ENCODE data around the gene CFAP43. TPM values are rescaled to one million over a fixed set of nuclear protein-coding genes. Genes with fewer than 3 reads are reported as not detected.

Gene CFAP43
- total RNA-seq, 4 donors from 2014 or later = not detected

DNA sequence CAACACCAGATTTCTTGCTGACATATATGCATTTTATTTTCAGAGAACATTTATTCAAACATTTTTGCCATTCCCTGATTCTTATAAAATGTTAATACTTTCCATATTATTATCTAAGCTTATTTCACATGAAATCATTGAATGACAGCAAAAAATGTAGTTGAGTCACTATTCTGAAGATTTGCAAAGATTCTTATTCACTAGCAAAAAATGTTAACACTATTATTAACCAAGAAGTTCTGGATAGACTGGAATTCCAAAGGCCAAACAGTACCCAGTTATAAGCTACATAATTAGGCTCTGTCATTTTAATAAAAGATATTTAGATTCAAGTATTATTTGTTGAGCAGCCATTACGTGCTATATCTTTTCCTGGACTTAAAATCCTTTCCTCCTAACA lies 41.1 kb upstream of the CFAP43 start:
- H3K36me3 ChIP-seq = peaks cover 0 to under 1% of the 10 kb centered on the region in 2 donors
- H3K4me3 ChIP-seq = no peak overlapping the region
- in situ Hi-C loops (cut with MboI; ENCODE audit: low sequenced_read_pairs in 4 of 4) (no loop called here), intact Hi-C loops (cut with DNase I; ENCODE audit: low total_unique reads) (no loop called here)
- DNase-seq = no peak
- ATAC-seq = no peak
- no peak overlapping the region for H3K27ac ChIP-seq
- peaks cover 0 to 11% (median 7%) of the 10 kb centered on the region in 3 donors for H3K27me3 ChIP-seq
- TF ChIP-seq, protein P1, sequence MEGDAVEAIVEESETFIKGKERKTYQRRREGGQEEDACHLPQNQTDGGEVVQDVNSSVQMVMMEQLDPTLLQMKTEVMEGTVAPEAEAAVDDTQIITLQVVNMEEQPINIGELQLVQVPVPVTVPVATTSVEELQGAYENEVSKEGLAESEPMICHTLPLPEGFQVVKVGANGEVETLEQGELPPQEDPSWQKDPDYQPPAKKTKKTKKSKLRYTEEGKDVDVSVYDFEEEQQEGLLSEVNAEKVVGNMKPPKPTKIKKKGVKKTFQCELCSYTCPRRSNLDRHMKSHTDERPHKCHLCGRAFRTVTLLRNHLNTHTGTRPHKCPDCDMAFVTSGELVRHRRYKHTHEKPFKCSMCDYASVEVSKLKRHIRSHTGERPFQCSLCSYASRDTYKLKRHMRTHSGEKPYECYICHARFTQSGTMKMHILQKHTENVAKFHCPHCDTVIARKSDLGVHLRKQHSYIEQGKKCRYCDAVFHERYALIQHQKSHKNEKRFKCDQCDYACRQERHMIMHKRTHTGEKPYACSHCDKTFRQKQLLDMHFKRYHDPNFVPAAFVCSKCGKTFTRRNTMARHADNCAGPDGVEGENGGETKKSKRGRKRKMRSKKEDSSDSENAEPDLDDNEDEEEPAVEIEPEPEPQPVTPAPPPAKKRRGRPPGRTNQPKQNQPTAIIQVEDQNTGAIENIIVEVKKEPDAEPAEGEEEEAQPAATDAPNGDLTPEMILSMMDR (IDR thresholded peaks at IDR 0.05 in 4 of 5, conservative IDR thresholded peaks at IDR 0.05 in 1 of 5) = no peak
- no peak for TF ChIP-seq POLR2A (IDR thresholded peaks at IDR 0.05)
- H3K9me3 ChIP-seq = no peaks in the 10 kb centered on the region
- H3K4me1 ChIP-seq = peaks cover 4 to 6% of the 10 kb centered on the region in 2 donors

DNA sequence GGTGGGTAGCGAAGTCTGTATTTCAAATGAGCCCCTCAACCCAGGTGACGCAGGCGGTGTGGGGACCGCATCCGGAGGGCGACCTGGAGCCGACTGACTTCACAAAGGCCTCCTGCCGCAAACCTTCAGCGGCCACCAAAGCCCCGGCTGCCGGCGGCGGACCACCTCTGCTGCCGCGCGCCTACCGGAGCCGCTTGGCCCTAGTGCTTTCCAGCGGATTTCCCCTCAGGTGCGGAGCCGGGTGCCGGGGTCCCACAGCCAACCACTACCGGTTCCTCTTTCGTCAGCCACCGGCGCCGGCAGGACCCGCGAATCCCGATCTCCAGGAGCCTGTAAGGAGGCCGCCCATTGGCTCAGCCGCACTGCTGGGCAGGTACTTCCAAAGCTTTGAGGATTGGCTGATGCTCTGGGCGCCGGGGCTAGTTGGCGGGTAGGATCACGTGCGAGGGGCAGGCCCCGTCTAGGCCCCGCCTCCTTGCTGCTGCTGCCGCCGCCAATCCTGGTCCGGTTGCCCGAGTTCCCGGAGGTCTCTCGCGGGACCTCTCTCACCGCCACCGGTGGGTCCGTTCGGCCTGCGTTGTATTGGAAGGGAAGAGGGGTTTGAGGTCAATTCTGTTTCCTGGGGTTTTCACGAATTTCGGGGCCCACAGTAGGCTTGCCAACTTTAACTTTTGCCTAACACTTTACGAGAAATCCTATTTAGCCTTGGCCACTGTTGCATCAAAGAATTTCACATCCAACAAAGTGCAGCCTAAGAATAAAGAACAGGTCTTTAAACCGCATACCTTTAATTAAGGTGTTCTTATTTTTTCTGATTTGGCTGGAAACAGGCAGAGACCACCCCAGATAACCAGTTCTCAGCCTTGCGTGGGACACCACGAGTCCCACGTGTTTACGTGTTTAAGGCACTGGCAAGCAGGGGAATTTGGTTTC lies 36.8 kb upstream of the CFAP43 start, which contains the start of gene GSTO2:
GSTO2 (plus strand) TSS at position 472 of the 933 bp plus-strand sequence. CDS start 5,732 bp downstream, outside the sequence.
- TF ChIP-seq POLR2A (IDR thresholded peaks at IDR 0.05) = peak; percentile 63 to 81
- TF ChIP-seq, protein P1 (IDR thresholded peaks at IDR 0.05 in 4 of 5, conservative IDR thresholded peaks at IDR 0.05 in 1 of 5) = no peak
- intact Hi-C loops (cut with DNase I; ENCODE audit: low total_unique reads) (loop anchor here (1.0 kb wide), 1 partner anchor 37 kb away; the partner anchor contains the start of gene CFAP43), in situ Hi-C loops (cut with MboI; ENCODE audit: low sequenced_read_pairs in 4 of 4) (no loop called here)
- Histone ChIP-seq H3K27ac (peak within 1 kb of the TSS; percentile 87 to 93 (median 89)), H3K27me3 (no peaks in the 10 kb centered on the region), H3K9me3 (no peaks in the 10 kb centered on the region), H3K4me1 (peaks cover 8 to 11% of the 10 kb centered on the region in 2 donors), H3K4me3 (peak within 1 kb of the TSS; percentile 76 to 100 (median 86)), H3K36me3 (peaks cover 0 to 42% of the 10 kb centered on the region in 2 donors)
- DNase-seq (peak; percentile 99 to 100), ATAC-seq (peak; percentile 99)

DNA sequence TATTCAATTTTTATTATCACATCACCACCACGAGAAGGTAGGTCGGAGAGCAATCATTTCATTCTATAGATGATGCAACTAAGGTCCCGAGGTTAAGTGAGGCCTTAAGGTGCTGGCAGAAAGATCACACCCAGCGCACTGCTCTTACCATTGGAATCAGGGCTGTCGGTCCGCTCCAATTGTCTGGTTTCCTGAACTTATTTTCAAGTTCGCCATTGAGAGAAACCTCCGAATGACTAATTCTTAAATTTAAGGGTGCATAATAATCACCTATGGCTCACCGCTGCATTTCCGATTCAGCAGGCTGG lies 36.2 kb upstream of the CFAP43 start:
- DNase-seq (no peak), ATAC-seq (peak in 1 of 2 donors; percentile 0)
- intact Hi-C loops (cut with DNase I; ENCODE audit: low total_unique reads) = no loop called here
- Histone ChIP-seq H3K9me3 (no peaks in the 10 kb centered on the region), H3K36me3 (peaks cover 0 to 46% of the 10 kb centered on the region in 2 donors), H3K4me1 (peaks cover 8 to 11% of the 10 kb centered on the region in 2 donors), H3K4me3 (peak overlapping the region; percentile 76 to 100 (median 86)), H3K27me3 (no peaks in the 10 kb centered on the region), H3K27ac (peak overlapping the region; percentile 87 to 93 (median 89))
- in situ Hi-C loops (cut with MboI; ENCODE audit: low sequenced_read_pairs in 4 of 4) = no loop called here
- no peak for TF ChIP-seq POLR2A (IDR thresholded peaks at IDR 0.05)
- TF ChIP-seq, protein P1 (IDR thresholded peaks at IDR 0.05 in 4 of 5, conservative IDR thresholded peaks at IDR 0.05 in 1 of 5) = no peak

DNA sequence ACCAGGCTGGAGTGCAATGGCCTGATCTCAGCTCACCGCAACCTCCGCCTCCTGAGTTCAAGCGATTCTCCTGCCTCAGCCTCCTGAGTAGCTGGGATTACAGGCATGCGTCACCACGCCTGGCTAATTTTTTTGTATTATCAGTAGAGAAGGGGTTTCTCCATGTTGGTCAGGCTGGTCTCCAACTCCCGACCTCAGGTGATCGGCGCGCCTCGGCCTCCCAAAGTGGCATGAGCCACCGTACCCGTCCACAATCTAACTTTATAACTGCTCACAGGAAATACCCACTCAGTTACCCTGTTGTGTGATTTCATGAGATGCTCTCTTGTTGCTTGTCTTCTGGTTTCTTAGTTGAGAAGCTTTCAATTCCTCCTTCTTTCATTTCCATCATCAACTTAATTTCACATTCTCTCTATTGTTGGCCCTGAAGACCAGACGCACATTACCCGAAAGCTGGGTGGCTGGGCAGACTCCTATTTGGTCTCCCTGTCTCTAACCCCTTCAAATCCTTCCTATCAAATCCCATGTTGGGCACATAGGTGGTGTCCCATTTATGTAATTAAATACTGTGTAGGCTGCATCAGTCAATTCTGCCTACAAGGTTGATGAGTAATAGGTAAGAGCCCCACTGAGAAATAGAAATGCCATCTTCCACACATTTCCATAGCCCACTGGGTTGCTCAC lies 35.7 kb upstream of the CFAP43 start:
- Histone ChIP-seq H3K27me3 (no peaks in the 10 kb centered on the region), H3K4me3 (peak overlapping the region; percentile 76 to 100 (median 86)), H3K27ac (peak overlapping the region; percentile 87 to 93 (median 89)), H3K36me3 (peaks cover 0 to 51% of the 10 kb centered on the region in 2 donors), H3K9me3 (no peaks in the 10 kb centered on the region), H3K4me1 (peaks cover 8 to 11% of the 10 kb centered on the region in 2 donors)
- no peak for TF ChIP-seq POLR2A (IDR thresholded peaks at IDR 0.05)
- TF ChIP-seq, protein P1 (IDR thresholded peaks at IDR 0.05 in 4 of 5, conservative IDR thresholded peaks at IDR 0.05 in 1 of 5) = no peak
- in situ Hi-C loops (cut with MboI; ENCODE audit: low sequenced_read_pairs in 4 of 4) = no loop called here
- DNase-seq = no peak
- intact Hi-C loops (cut with DNase I; ENCODE audit: low total_unique reads) = no loop called here
- ATAC-seq = no peak

Measured in gastrocnemius medialis (tissue), 4 donors.